H1 (cell line): ENCODE measurements around the gene PMF1. TPM values are rescaled to one million over a fixed set of nuclear protein-coding genes. Genes with fewer than 3 reads are reported as not detected.
A peak's percentile ranks its signal among the peaks of the same experiment; 100 is the strongest.

Source experiments
- CTCF ChIA-PET: fragments of 300-600 bp; sonication (Branson Sonifier 250); formaldehyde crosslinking; loops from one replicate; lab custom pipeline; 2021; ENCODE audit not compliant: partially characterized antibody; lab: Charles Lee
- POLR2A ChIA-PET: fragments of 300-600 bp; sonication (Branson Sonifier 250); formaldehyde crosslinking; loops from one replicate; lab custom pipeline; 2021; ENCODE audit warnings: inconsistent platforms; ENCODE audit not compliant: partially characterized antibody; lab: Charles Lee
- DNase-seq, 2 experiments: peaks; one replicate each; pipeline versions ENCODE4 v3.0.0 to v3.0.0-alpha.2; 2010 to 2022; ENCODE audit warnings: low spot score in 2 of 2, low read depth in 1 of 2, mixed read lengths in 1 of 2
- FAIRE-seq: peaks from 2 replicates; lab custom pipeline; 2011; peaks lifted over from hg19 to GRCh38; lab: Jason Lieb, UNC
- H2AFZ ChIP-seq: 2 replicates; pipeline ENCODE4 v1.8.1; 2012; ENCODE audit warnings: low read length, inconsistent platforms
- H2AK5ac ChIP-seq: 2 replicates; pipeline ENCODE4 v1.6.1; 2013; ENCODE audit warnings: low read depth, low read length
- H2BK120ac ChIP-seq: replicated peaks from 2 replicates; pipeline ENCODE3; 2013; ENCODE audit warnings: low read depth, low read length, inconsistent platforms
- H2BK12ac ChIP-seq: 2 replicates; pipeline ENCODE4 v1.6.1; 2013; ENCODE audit warnings: low read depth, low read length
- H2BK15ac ChIP-seq: 2 replicates; pipeline ENCODE4 v1.6.1; 2013; ENCODE audit warnings: low read length
- H2BK20ac ChIP-seq: 2 replicates; pipeline ENCODE4 v1.6.1; 2013; ENCODE audit warnings: low read length
- H2BK5ac ChIP-seq: 2 replicates; pipeline ENCODE4 v1.6.1; 2013; ENCODE audit warnings: low read depth, low read length
- H3K14ac ChIP-seq: 2 replicates; pipeline ENCODE4 v1.6.1; 2013; ENCODE audit warnings: inconsistent platforms; ENCODE audit not compliant: insufficient read length
- H3K18ac ChIP-seq: 2 replicates; pipeline ENCODE4 v1.6.1; 2013; ENCODE audit warnings: low read length; ENCODE audit errors: extremely low read depth
- H3K23ac ChIP-seq: 2 replicates; pipeline ENCODE4 v1.6.1; 2013; ENCODE audit warnings: inconsistent platforms; ENCODE audit not compliant: insufficient read length
- H3K23me2 ChIP-seq: 2 replicates; pipeline ENCODE4 v1.6.1; 2013; ENCODE audit warnings: low read depth, low read length
- H3K27ac ChIP-seq: 2 replicates; pipeline ENCODE4 v1.6.1; 2011; ENCODE audit warnings: low read depth, low read length, inconsistent platforms
- H3K27me3 ChIP-seq, 4 experiments: replicated peaks in 1 of 4; 1 replicate in 1 of 4; 2 replicates in 3 of 4; pipeline versions ENCODE4 v1.6.1 to v1.8.1; 2011 to 2013; ENCODE audit warnings: low read length in 3 of 4, mild to moderate bottlenecking in 3 of 4, inconsistent platforms in 2 of 4, mixed read lengths in 2 of 4, moderate library complexity in 1 of 4; ENCODE audit not compliant: control insufficient read depth in 3 of 4, insufficient read depth in 3 of 4; ENCODE audit errors: extremely low read depth in 1 of 4
- H3K36me3 ChIP-seq, 4 experiments: 2 replicates each; pipeline versions ENCODE4 v1.6.1 to v1.8.1; 2011 to 2013; ENCODE audit warnings: mild to moderate bottlenecking in 4 of 4, low read length in 3 of 4, moderate library complexity in 2 of 4, control low read depth in 1 of 4, inconsistent platforms in 1 of 4; ENCODE audit not compliant: insufficient read depth in 4 of 4, control insufficient read depth in 2 of 4
- H3K4ac ChIP-seq: replicated peaks from 2 replicates; pipeline ENCODE3; 2013; ENCODE audit warnings: low read length, low read depth, mixed read lengths, inconsistent platforms; ENCODE audit not compliant: insufficient read length
- H3K4me1 ChIP-seq, 4 experiments: replicated peaks in 1 of 4; 1 replicate in 1 of 4; 2 replicates in 3 of 4; pipeline versions ENCODE4 v1.6.1 to v1.8.1; 2011 to 2013; ENCODE audit warnings: low read length in 3 of 4, inconsistent platforms in 2 of 4, mixed read lengths in 1 of 4; ENCODE audit not compliant: insufficient read depth in 4 of 4, control insufficient read depth in 3 of 4
- H3K4me2 ChIP-seq, 2 experiments: 2 replicates each; pipeline versions ENCODE4 v1.6.1 to v1.8.1; 2011 to 2013; ENCODE audit warnings: low read depth in 2 of 2, low read length in 2 of 2, control low read depth in 1 of 2, inconsistent platforms in 1 of 2, mild to moderate bottlenecking in 1 of 2; ENCODE audit not compliant: insufficient read depth in 1 of 2
- H3K4me3 ChIP-seq, 4 experiments: fragments of 200-600, 300-600 bp in 1 of 4; sonication (generic), shearing (Covaris generic), sonication (Bioruptor Twin) in 1 of 4; 2 replicates each; pipeline versions ENCODE4 v1.5.1 to v1.8.1; 2011 to 2016; ENCODE audit warnings: low read length in 4 of 4, low read depth in 3 of 4, control low read depth in 2 of 4, inconsistent platforms in 2 of 4, mild to moderate bottlenecking in 2 of 4, mixed read lengths in 1 of 4, moderate library complexity in 1 of 4; ENCODE audit not compliant: insufficient read depth in 2 of 4; ENCODE audit errors: extremely low read depth in 1 of 4
- H3K56ac ChIP-seq: replicated peaks from 2 replicates; pipeline ENCODE3; 2013; ENCODE audit warnings: low read depth, mild to moderate bottlenecking, mixed read lengths, low read length, inconsistent platforms; ENCODE audit not compliant: insufficient read length
- H3K79me1 ChIP-seq: 2 replicates; pipeline ENCODE4 v1.6.1; 2013; ENCODE audit warnings: low read depth, low read length, control low read depth
- H3K79me2 ChIP-seq, 2 experiments: 2 replicates each; pipeline versions ENCODE4 v1.6.1 to v1.8.1; 2012 to 2013; ENCODE audit warnings: low read length in 2 of 2, mild to moderate bottlenecking in 2 of 2, inconsistent platforms in 1 of 2; ENCODE audit not compliant: insufficient read depth in 2 of 2, control insufficient read depth in 1 of 2
- H3K9ac ChIP-seq, 4 experiments: replicated peaks in 1 of 4; 1 replicate in 1 of 4; 2 replicates in 3 of 4; pipeline versions ENCODE4 v1.6.1 to v1.8.1; 2011 to 2013; ENCODE audit warnings: low read depth in 3 of 4, low read length in 3 of 4, control low read depth in 2 of 4, mild to moderate bottlenecking in 2 of 4, moderate library complexity in 2 of 4, inconsistent platforms in 1 of 4; ENCODE audit errors: extremely low read depth in 1 of 4
- H3K9me3 ChIP-seq, 2 experiments: 2 replicates each; pipeline versions ENCODE4 v1.6.1 to v1.8.1; 2012 to 2013; ENCODE audit warnings: mild to moderate bottlenecking in 2 of 2, moderate library complexity in 2 of 2, control low read depth in 1 of 2, inconsistent platforms in 1 of 2, low read depth in 1 of 2, low read length in 1 of 2, mixed read lengths in 1 of 2; ENCODE audit not compliant: insufficient read depth in 2 of 2
- H4K20me1 ChIP-seq, 2 experiments: replicated peaks in 1 of 2; 2 replicates each; pipeline versions ENCODE3 to v1.8.1; 2011 to 2013; ENCODE audit warnings: inconsistent platforms in 2 of 2, low read length in 2 of 2, mild to moderate bottlenecking in 1 of 2; ENCODE audit not compliant: insufficient read depth in 2 of 2, control insufficient read depth in 1 of 2
- H4K5ac ChIP-seq: 2 replicates; pipeline ENCODE4 v1.6.1; 2013; ENCODE audit warnings: low read length, low read depth, mixed read lengths, inconsistent platforms; ENCODE audit not compliant: insufficient read length
- H4K8ac ChIP-seq: 2 replicates; pipeline ENCODE4 v1.8.0; 2013; ENCODE audit warnings: mild to moderate bottlenecking, moderate library complexity, low read length, inconsistent platforms; ENCODE audit not compliant: insufficient read depth; ENCODE audit errors: extremely low read depth
- H4K91ac ChIP-seq: replicated peaks from 2 replicates; pipeline ENCODE3; 2013; ENCODE audit warnings: low read length, mixed read lengths, inconsistent platforms; ENCODE audit not compliant: insufficient read length
- NRF1 ChIP-seq: IDR thresholded peaks from 2 replicates; pipeline ENCODE4 v1.6.1; 2011; ENCODE audit warnings: mild to moderate bottlenecking, low read depth, low read length, improper control_type of control experiment
- SIN3A ChIP-seq, 2 experiments: IDR thresholded peaks in 1 of 2; conservative IDR thresholded peaks in 1 of 2; 2 replicates each; pipeline ENCODE4 v1.6.1; 2011 to 2012; ENCODE audit warnings: low read length in 2 of 2, improper control_type of control experiment in 1 of 2, low read depth in 1 of 2, mild to moderate bottlenecking in 1 of 2
- SRF ChIP-seq: IDR thresholded peaks from 2 replicates; pipeline ENCODE4 v1.6.1; 2011; ENCODE audit warnings: mild to moderate bottlenecking, low read depth, low read length, moderate library complexity
- SUZ12 ChIP-seq: fragments of 200-600 bp; sonication (generic); IDR thresholded peaks from 2 replicates; pipeline ENCODE4 v1.6.1; 2012; ENCODE audit warnings: mild to moderate bottlenecking, inconsistent platforms, low read length, moderate library complexity, mixed read lengths
- ZNF274 ChIP-seq: IDR thresholded peaks from 2 replicates; pipeline ENCODE4 v1.7.0; 2012; ENCODE audit warnings: low read length, borderline replicate concordance; ENCODE audit errors: extremely low read depth
- WGBS, 2 experiments: shearing (Covaris generic) in 1 of 2; methylation state at CpG; one replicate each; pipeline versions ENCODE4 v1.1.6 to v1.1.7; 2013 to 2015; ENCODE audit warnings: low lambda C conversion rate in 2 of 2, mixed read lengths in 2 of 2, inconsistent platforms in 1 of 2, low coverage in 1 of 2, missing lambda C conversion rate in 1 of 2; ENCODE audit not compliant: insufficient replicate concordance in 2 of 2, insufficient coverage in 1 of 2, insufficient read length in 1 of 2; ENCODE audit errors: extremely low coverage in 1 of 2, missing lambda C conversion rate in 1 of 2; 5-methylcytosine and 5-hydroxymethylcytosine counted together
- polyA plus RNA-seq, 7 experiments: library from polyadenylated mRNA; depleted of rRNA in 3 of 7; stranded (reverse) in 5 of 7; unstranded in 2 of 7; fragments of >200 nt in 5 of 7; fragments of 200-250 nt in 2 of 7; gene quantifications; 1 replicate in 5 of 7; 2 replicates in 1 of 7; 4 replicates in 1 of 7; pipeline versions ENCODE4 v1.2.1 to v1.2.3, GENCODE V29; 2011 to 2013; ENCODE audit warnings: missing spikeins in 2 of 7, mixed read lengths in 2 of 7
- total RNA-seq: library from RNA; stranded (reverse); fragmentation: NEBNext Ultra II Directional; extraction: Animal tissue kit (Norgen Biotek cat#: 25700); gene quantifications from 2 replicates; pipeline ENCODE4 v1.2.1, GENCODE V29; 2021

Gene PMF1
- total and polyA plus RNA-seq, 2 of the 8 experiments (the other 6 are each of a cell fraction or from before 2014, with no cell fraction given): 113 to 296 TPM

GRCh38 chr1:156176610-156177210 lies 36.1 kb upstream of the PMF1 start:
- Histone ChIP-seq H3K4me1 (peaks cover 6 to 21% (median 13%) of the 10 kb centered on the region in 4 experiments), H3K9me3 (no peaks in the 10 kb centered on the region), H2AK5ac (peak overlapping the region; percentile 86; the same call in 1 of the 2 replicates), H3K23ac (no peak overlapping the region), H3K4me2 (no peak overlapping the region), H3K9ac (no peak overlapping the region)
- no peak for DNase-seq
- FAIRE-seq: no peak
- CTCF ChIA-PET: interaction anchor here (0.7 to 8.8 kb wide), 9 partner anchors 15 to 86 kb away, joined by 3 to 65 read pairs (median 6); partner anchors contain the start of genes PMF1 and SLC25A44
- TF ChIP-seq ZNF274 (no peak), SRF (no peak), SIN3A (conservative IDR thresholded peaks at IDR 0.05 in 1 of 2, IDR thresholded peaks at IDR 0.05 in 1 of 2; ENCODE audit: low read depth in 1 of 2, low read length in 2 of 2) (no peak), NRF1 (no peak), SUZ12 (no peak)
- TF ChIP-seq, all 59 proteins: peak for 0
- H2AFZ ChIP-seq: no peak overlapping the region
- H2BK5ac ChIP-seq: 0 out of 2 replicates have a peak overlapping the region, but pooled peaks have one; percentile 12
- no peak overlapping the region for H3K4ac ChIP-seq
- H3K79me1 ChIP-seq: no peaks in the 10 kb centered on the region
- no peaks in the 10 kb centered on the region for H4K20me1 ChIP-seq
- H3K18ac ChIP-seq: no peak overlapping the region; the same call in 1 of the 2 replicates
- peaks cover 0 to 35% (median 0%) of the 10 kb centered on the region in 4 experiments; a peak in 2 of 8 replicates for H3K36me3 ChIP-seq
- WGBS, 2 experiments: 93% methylated on average over 12 of the region's 12 CpGs; no CpG with 5 or more reads in 1 of the 2 experiments
- H3K27me3 ChIP-seq: no peaks in the 10 kb centered on the region
- no peaks in the 10 kb centered on the region for H3K23me2 ChIP-seq
- peak overlapping the region; percentile 23; the same call in 1 of the 2 replicates for H3K27ac ChIP-seq
- no peak overlapping the region for H2BK120ac ChIP-seq
- no peak overlapping the region for H4K91ac ChIP-seq
- H3K4me3 ChIP-seq: no peak overlapping the region
- no peaks in the 10 kb centered on the region for H3K79me2 ChIP-seq
- no peak overlapping the region for H2BK15ac ChIP-seq
- no peak overlapping the region for H4K8ac ChIP-seq
- H3K14ac ChIP-seq: no peak overlapping the region
- H3K56ac ChIP-seq: no peak overlapping the region
- H4K5ac ChIP-seq: no peak overlapping the region
- POLR2A ChIA-PET: interaction anchor here (1.4 to 2.4 kb wide), 7 partner anchors 13 to 61 kb away, joined by 3 to 8 read pairs (median 5); partner anchors contain the start of genes PMF1 and SLC25A44
- 0 out of 2 replicates have a peak overlapping the region, but pooled peaks have one; percentile 43 for H2BK20ac ChIP-seq
- H2BK12ac ChIP-seq: peak overlapping the region; percentile 85; the same call in 1 of the 2 replicates
